ENCODE results near the gene CDC42BPB.

GRCh38 chr14:102965282-102965681, 92.1 kb downstream of the CDC42BPB start:
- TF ChIP-seq CTCF (IDR thresholded peaks at IDR 0.05): no peak
- TF ChIP-seq POLR2A (IDR thresholded peaks at IDR 0.05; ENCODE audit: low read depth): no peak
- no peak for TF ChIP-seq POLR2AphosphoS5 (IDR thresholded peaks at IDR 0.05)
- TF ChIP-seq EP300 (IDR thresholded peaks at IDR 0.05): no peak

Data from esophagus muscularis mucosa (tissue), 4 donors.